Inflammatory macrophage treated with lipopolysaccharide for 1 hour (primary cell): ENCODE results near the gene KIAA0232.
A peak's percentile ranks its signal among the peaks of the same experiment; 100 is the strongest.
"Not testable (repeated sequence)": the region's sequence is repeated elsewhere in the genome, so short reads cannot be mapped to it uniquely, and the experiment has no call there.

Experiments
- DNase-seq, 2 donors: peaks; one replicate each; pipeline ENCODE4 v3.0.0-alpha.2; 2020 to 2022

The KIAA0232 gene

GRCh38 chr4:6777636-6778281 lies 4.8 kb upstream of the KIAA0232 start:
- DNase-seq = peak in 1 of 2 donors; percentile 25

DNA sequence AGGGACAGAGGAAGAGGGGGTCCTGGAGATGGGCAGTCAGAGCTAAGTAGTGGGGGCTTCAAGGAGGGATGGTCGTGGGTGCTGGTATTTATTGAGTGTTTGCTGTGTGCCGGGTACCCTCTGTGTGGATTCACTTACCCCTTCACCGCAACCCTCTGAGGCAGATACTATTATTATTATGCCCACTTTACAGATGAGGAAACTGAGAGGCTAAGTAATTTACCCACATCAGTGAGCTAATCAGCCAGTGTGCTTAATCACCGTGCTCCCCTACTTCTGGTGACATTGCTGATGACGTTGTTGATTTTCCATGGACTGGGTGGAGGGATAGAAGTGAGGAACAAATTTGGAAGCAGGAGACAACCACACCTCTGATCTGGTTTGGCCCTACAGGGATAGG lies 4.1 kb upstream of the KIAA0232 start:
- DNase-seq = no peak

DNA sequence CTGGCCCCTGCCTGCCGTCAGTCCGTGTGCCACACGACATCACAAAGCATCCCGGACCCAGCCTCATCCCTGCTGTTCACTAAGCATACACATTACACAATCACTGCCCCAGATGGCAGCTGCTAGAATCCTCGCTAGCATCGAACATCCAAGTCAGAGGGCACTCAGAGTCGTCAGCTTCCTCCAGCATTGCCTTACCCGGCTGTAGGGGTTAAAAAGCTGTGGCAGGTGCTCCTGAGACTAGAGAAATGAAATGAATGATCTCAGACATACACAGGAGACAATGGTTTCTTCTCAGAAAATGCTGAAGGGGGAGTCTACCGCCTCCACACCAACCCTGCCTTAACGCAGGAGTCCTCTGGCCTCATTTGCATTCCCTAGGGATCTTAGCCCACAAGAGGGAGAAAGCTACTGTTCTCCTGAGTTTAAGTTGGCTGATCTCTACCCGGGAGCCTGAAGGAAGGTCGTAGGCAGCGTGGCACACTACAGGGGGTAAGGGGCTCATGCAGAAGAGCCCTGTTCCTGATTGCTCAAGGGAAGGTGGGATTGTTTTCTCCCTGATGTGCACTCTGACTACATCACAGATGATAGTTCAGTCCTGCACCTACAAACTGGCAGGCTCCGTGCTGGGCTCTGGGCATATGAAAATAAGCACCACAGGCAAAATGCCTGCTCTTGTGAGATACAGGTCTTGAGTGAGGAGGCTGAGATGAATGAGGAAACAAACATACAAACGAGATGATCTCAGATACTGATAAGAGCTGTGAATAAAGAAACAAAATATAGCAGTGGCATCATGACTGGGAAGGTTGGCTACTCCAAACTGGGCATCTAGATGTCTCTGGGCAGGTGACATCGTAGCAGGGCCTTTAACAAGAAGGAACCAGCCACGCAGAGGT lies 2.6 kb upstream of the KIAA0232 start:
- peak in 1 of 2 donors; percentile 3 for DNase-seq

DNA sequence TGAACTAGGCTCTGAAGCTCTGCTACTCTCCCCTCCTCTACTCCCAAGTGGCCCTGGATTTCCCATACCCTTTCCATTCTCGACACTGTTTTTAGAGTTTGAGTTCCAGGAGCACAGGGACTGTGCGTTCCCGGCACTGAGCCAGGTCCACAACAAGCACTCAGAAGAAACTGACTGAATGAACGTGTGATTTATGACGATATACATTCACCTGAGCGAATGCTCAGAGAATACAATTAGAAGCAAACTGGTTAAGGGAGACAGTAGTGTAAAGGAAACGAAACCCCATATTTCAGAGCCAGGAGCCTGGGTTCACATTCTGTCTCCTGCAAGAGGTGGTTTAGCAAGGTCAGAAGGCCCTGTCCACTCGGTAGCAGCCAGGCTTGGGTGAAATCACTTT lies 1.4 kb upstream of the KIAA0232 start:
- no peak for DNase-seq

DNA sequence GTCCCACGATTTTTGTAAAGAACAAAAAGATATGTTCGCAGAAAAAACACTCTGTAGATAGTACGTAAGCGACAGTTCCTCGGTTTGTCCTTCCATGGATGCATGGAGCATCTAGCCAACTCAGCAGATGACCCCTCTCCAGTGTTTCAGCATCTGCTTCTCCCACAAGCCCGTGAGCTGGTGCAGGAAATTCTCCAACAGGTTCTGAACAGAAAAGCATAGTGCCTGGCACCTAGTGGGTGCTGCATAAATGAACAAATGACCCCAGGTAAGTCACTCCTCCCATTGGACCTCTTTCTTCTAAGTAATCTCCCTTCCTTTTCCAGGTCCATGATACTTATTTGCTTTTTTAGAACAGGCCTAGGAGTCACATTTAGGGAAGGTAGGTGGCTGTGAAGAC lies 966 bp upstream of the KIAA0232 start:
- DNase-seq = no peak

DNA sequence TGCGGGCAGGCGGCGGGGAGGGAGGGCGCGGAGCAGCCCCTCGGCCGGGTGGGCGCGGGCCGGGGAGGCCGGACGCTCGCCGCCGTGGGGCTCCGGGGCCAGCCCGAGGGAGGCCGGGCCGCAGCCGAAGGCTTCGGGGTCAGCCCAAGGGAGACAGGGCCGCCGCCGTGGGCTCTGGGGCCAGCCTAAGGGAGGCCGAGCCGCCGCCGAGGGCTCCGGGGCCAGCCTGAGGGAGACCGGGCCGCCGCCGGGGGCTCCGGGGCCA lies 251 bp downstream of the KIAA0232 start:
- DNase-seq = no peak

- peak; percentile 78 to 87 for DNase-seq
Observed at GRCh38 chr4:6783111-6783981, 819 bp downstream of the KIAA0232 start.

DNA sequence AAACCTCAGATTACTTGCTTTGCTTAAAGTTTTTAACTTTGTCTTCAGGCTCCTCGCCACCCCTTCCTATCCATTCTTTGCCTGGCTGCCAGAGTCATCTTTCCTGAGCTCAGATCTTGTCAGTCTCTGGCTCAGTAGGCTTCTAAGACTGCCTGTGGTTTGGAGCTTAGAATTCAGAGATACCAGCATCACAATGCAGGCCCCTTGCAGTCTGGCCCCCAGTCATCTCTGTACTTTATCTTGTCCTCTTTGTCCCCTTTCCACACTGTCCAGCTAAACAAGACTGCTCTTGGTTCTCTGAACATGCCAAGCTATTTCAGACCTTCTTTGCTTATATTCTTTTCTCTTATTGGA lies 3.0 kb downstream of the KIAA0232 start:
- no peak for DNase-seq

GRCh38 chr4:6788123-6788522 lies 5.6 kb downstream of the KIAA0232 start:
- peak in 1 of 2 donors; percentile 5 for DNase-seq

DNA sequence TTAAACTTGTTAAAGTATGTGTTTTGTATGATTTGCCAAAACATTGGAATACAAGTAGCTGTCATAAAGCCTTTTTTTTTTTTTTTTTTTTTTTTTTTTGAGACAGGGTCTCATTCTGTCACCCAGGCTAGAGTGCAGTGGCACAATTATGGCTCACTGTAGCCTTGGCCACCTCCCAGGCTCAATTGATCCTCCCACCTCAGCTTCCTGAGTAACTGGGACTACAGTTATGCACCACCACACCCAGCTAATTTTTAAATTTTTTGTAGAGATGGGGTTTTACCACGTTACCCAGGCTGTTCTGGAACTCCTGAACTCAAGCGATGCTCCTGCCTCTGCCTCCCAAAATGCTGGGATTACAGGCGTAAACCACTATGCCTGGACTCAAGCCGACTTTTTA lies 8.7 kb downstream of the KIAA0232 start:
- not testable (repeated sequence) for DNase-seq

DNA sequence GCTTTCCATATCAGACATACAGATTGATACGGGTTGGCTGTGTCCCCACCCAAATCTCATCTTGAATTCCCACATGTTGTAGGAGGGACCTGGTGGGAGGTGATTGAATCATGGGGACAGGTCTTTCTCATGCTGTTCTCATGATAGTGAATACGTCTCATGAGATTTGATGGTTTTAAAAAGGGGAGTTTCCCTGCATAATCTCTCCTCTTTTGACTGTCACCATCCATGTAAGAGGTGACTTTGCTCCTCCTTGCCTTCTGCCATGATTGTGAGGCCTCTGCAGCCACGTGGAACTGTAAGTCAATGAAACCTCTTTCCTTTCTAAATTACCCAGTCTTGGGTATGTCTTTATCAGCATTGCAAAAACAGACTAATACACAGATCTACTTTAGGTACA lies 9.3 kb downstream of the KIAA0232 start:
- peak in 1 of 2 donors; percentile 27 for DNase-seq

DNA sequence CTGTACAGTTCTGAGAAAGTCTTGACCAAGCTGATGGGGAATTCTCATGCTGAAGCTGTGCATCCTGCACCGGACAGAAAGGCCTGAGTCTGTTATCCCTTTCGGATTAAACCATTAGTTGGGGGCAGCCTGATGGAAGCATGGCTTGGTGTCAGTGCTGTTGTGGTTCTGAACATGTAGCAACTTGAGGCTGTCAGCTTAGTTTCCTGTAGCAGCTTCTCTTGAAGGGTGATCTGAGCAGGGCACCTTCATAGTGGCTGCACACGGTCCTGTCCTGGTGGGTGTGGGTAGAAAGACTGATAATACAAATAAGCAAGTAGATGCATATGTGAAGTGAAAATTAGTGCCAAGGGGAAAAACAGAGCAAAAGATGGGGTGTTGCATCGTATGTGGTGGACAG lies 11.7 kb downstream of the KIAA0232 start:
- no peak for DNase-seq

GRCh38 chr4:6795821-6796220 lies 13.3 kb downstream of the KIAA0232 start:
- no peak for DNase-seq

- not testable (repeated sequence) for DNase-seq
Observed at GRCh38 chr4:6797368-6797767, 14.8 kb downstream of the KIAA0232 start.

DNA sequence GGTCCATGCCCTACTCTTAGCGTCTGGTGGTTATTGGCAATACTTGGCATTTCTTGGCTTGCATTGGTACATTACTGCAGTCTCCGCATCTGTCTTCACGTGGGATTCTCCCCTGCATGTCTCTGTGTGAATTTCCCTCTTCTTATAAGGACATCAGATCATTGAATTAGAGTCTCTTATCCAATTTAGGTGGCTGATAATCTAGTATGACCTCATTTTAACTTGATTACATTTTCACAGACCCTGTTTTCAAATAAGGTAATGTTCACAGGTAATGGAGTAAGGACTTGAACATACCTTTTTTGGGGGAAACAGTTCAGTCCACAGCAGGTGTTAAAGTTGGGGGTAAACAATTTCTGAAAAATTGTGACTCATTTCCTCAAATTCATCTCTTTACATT lies 16.6 kb downstream of the KIAA0232 start:
- DNase-seq = no peak

- DNase-seq = no peak
Observed at GRCh38 chr4:6802025-6802424, 19.5 kb downstream of the KIAA0232 start.

DNA sequence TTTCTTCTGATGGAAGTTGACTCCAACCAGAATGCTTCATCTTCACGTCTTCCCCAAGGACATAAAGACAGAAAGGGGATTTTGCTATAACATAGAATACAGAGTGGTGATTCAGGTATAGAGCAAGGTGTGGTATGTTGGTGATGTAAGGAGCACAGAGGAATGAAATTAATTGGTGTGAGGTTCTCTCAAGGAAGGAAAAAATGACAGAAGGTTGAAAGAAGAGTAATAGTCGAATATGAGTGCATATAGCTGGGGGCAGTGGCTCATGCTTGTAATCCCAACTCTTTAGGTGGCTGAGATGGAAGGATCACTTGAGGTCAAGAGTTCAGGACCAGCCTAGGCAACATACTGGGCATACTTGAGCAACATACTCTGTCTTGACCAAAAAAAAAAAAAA lies 20.1 kb downstream of the KIAA0232 start:
- no peak for DNase-seq

DNA sequence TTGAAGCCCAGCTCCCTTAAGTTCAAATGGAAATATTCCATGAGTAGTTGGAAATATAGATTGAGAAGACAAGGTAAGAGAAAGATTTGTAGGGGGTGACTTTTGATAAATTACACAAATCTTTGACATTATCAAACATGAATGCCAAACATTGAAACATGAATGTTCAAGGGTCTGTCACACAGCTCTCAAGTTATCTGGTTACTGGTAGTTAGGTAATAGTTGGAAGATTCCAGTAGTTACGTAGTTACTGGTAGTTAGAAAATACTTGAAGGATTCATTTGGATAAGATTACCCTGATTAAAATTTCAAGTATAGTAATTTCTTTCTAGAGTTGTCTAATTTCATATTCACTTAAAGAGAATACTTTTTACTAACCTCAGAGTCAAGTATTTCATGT lies 20.7 kb downstream of the KIAA0232 start:
- no peak for DNase-seq

DNA sequence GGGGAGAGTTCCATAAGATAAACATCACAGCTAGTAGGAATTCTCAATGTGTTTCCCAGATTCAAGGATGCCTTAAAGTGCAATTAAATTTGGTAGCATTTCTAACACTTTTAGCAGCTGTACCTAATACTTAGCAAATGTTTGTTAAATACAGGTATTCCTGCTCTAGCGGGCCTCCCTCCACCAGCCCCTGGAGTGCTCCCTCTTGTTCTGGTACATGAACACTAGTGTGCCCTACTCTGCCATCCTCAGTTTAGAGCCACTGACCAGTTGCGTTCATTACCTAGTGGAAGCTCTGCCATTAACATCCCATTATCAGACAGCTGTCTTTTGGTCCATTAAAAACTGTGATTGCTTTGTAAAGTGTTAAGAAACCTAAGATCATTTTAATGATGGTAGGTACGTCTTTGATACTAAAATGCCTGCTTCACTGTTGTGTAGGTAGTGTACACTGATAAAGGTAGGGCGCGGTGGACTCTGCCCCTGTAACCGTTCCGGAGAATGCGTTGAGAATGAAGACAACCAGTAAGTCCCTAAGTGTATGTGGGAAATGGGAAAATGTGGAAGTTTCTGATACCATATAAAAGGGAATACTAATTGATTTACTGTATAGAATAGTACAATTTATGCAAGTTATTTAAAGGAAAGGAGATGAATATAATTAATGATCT lies 21.7 kb downstream of the KIAA0232 start:
- no peak for DNase-seq

DNA sequence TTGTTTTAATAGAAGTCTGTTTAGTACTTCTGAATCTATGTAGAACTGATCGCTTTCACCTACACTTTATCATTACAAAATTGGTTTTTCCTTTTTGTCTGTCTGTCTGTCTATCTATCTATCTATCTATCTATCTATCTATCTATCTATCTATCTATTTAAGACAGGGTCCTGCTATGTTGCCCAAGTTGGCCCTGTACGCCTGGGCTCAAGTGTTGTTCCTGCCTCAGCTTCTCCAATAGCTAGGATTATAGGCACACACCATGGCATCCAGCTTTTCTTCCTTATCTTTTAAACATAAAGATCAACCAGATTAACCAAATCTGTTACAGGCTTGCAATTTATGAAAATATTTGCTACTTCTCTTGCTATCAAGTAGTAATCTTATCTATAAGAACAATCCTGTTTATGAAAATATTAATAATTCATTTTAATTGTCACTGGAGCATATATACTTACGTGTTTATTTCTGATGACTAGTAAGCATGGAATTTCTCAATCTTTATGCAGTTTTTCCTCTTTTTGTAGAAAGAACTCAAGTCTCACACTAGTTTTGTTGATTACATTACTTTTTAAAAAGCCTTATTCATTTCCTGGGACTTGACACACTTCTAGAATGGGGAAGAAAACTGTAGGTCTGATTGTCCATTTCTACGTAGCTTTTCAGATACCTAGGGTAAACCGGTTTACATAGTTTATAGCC lies 24.5 kb downstream of the KIAA0232 start:
- peak; percentile 75 to 78 for DNase-seq

DNA sequence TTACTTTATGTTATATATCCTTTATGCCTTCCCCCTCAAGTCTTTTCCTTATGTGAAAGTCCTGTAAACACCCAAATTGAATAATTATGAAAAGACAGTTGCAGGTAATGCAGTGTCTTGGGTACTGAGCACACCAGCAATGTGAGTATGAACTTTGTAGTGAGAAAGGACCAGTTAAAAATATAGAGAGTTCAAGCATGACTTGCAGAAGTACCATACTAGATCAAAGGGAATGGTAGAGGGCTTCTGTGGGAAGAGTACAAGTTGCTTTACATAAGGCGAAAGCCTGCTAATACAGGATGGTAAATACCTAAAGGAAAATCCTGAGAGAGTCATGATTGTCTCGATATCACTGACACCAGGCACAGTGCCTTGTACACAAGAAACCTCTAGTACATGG lies 25.7 kb downstream of the KIAA0232 start:
- DNase-seq = no peak

GRCh38 chr4:6811165-6811564 lies 28.6 kb downstream of the KIAA0232 start:
- DNase-seq = no peak

DNA sequence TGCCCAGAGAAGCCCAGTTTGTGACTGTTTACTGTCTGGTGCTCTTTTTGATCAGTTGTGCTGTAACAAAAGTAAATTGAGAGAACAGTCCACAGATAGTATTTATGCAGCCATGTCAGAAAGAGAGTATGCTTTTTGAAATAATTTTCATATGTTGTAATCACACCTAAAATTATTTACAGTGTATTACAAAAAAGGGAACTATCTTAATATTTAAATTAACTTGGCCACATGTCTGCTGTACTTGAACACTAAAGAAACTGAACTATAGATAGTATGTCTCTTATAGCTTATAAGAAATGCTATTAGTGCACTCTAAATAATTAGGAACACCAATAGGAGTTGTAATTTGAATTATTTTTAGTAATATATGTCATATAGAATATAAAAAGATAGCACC lies 30.2 kb downstream of the KIAA0232 start:
- DNase-seq = peak; percentile 32 to 39
